HG02623 (cell line): ENCODE results near the gene INF2.
"Not testable (repeated sequence)": the region's sequence is repeated elsewhere in the genome, so short reads cannot be mapped to it uniquely, and the experiment has no call there.

Source experiments
- ATAC-seq: cut with Tn5 transposase; IDR thresholded peaks from one replicate; pipeline ENCODE4 v1.9.1; 2021; ENCODE audit warnings: moderate library complexity; ENCODE audit not compliant: unreplicated experiment

The INF2 gene

GRCh38 chr14:104747876-104748275 is 58.5 kb downstream of the INF2 start:
- no peak for ATAC-seq

- ATAC-seq = no peak
Observed at GRCh38 chr14:104749111-104749649, 59.8 kb downstream of the INF2 start.

- ATAC-seq = no peak
Observed at GRCh38 chr14:104750056-104750752, 60.8 kb downstream of the INF2 start.

GRCh38 chr14:104750753-104751057 is 61.3 kb downstream of the INF2 start:
- ATAC-seq = not testable (repeated sequence)

- no peak for ATAC-seq
Observed at GRCh38 chr14:104751539-104752422, 62.4 kb downstream of the INF2 start.

GRCh38 chr14:104752423-104752734 is 63.0 kb downstream of the INF2 start:
- ATAC-seq = peak; percentile 68

GRCh38 chr14:104752735-104753527 is 63.5 kb downstream of the INF2 start, which contains the start of gene SIVA1:
SIVA1 (plus strand) TSS chr14:104753147; CDS start chr14:104753202, 55 bp downstream.
- peak; percentile 87 for ATAC-seq

- ATAC-seq = no peak
Observed at GRCh38 chr14:104753528-104754212, 64.3 kb downstream of the INF2 start.

- no peak for ATAC-seq
Observed at GRCh38 chr14:104754213-104754851, 64.9 kb downstream of the INF2 start.

- ATAC-seq = no peak
Observed at GRCh38 chr14:104755621-104756020, 66.2 kb downstream of the INF2 start.

- ATAC-seq = no peak
Observed at GRCh38 chr14:104756477-104757237, 67.2 kb downstream of the INF2 start.

GRCh38 chr14:104757238-104757585 is 67.8 kb downstream of the INF2 start:
- ATAC-seq = no peak

GRCh38 chr14:104757681-104758392 is 68.4 kb downstream of the INF2 start:
- no peak for ATAC-seq

GRCh38 chr14:104758981-104759969 is 69.9 kb downstream of the INF2 start:
- ATAC-seq = no peak

- no peak for ATAC-seq
Observed at GRCh38 chr14:104765517-104765916, 76.1 kb downstream of the INF2 start.

- no peak for ATAC-seq
Observed at GRCh38 chr14:104766256-104766862, 76.9 kb downstream of the INF2 start.

- no peak for ATAC-seq
Observed at GRCh38 chr14:104766863-104767633, 77.6 kb downstream of the INF2 start.
